Suppressor macrophage treated with lipopolysaccharide for 1 hour (primary cell): Measurements from ENCODE around the gene MYL9.
"Not testable (repeated sequence)": the region's sequence is repeated elsewhere in the genome, so short reads cannot be mapped to it uniquely, and the experiment has no call there.

ENCODE experiments used
- DNase-seq, 3 donors: peaks; one replicate each; pipeline ENCODE4 v3.0.0-alpha.2; 2020 to 2022

MYL9 gene

DNA sequence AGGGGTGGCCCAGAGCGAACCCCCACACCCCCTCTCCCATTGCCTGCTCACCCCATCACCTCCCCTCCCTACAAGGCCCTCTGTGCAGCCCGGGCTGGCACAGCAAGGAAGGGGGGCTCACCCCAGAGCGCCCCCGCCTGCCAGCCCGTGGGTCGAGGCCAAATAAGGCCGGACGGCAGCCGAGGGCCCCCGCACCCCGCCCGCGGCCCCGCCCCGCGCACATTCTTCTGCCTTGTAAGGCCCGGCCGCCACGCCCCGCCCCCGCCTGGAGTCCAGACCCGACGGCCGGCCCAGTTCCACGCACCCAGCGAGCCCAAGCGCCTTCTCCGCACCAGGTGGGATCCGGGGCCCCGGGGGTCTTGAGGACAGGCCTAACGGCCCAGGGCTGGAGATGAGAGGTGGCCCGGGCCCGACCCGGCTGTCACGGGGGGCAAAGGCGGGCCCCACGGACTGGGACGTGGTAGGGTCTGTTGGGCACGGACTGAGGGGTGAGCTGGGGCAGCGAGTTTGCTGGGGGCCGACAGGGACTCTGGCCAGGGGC, at the start of gene MYL9:
Gene MYL9 (plus strand): TSS at position 293 of the 541 bp plus-strand sequence. CDS start 3,366 bp downstream, outside the sequence.
- peak; percentile 43 to 75 (median 61) for DNase-seq

GRCh38 chr20:36491901-36492617, 49.3 kb upstream of the MYL9 start:
- DNase-seq: peak; percentile 42 to 67 (median 46)

DNA sequence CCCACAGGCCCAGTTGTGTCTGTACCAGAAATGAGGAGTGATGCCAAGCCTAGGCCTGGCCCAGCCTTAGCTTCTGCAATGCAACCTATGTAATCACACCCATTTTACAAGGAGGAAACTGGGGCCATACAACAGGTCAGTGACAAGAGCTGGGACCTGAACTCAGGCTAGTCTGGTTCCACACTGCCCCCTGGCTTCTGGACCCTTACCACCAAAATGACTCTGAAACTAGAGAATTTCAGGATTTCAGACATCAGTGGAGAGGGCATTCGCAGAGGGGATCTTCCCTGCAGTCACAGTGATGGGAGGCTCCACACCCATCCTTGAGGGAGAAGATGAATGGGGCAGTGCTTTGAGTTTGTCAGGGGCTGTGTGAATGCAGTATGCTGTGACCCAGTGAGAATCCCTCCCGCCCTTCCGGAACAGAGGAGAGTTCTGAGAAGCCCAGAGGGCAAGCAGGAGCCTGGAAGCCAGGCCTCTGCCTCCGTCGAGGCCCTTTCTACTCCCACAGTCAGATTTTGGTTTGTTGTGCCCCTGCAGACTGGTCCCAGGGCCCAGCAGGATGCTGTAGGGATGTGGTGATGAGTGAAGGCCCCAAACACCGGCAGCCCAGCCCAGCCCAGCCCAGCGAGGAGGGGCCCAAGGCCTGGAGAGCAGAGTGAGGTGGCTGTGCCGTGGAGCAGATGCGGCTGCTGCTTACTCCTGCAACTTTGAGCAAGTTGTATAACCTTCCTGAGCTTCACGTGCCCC, 48.1 kb upstream of the MYL9 start:
- DNase-seq: peak in 2 of 3 donors; percentile 24 to 27

- DNase-seq: no peak
Measured at GRCh38 chr20:36493801-36494114, 47.6 kb upstream of the MYL9 start.

GRCh38 chr20:36496707-36497669, 44.3 kb upstream of the MYL9 start:
- no peak for DNase-seq

GRCh38 chr20:36497856-36498255, 43.5 kb upstream of the MYL9 start:
- no peak for DNase-seq

- DNase-seq: no peak
Measured at GRCh38 chr20:36498386-36499179, 42.7 kb upstream of the MYL9 start.

DNA sequence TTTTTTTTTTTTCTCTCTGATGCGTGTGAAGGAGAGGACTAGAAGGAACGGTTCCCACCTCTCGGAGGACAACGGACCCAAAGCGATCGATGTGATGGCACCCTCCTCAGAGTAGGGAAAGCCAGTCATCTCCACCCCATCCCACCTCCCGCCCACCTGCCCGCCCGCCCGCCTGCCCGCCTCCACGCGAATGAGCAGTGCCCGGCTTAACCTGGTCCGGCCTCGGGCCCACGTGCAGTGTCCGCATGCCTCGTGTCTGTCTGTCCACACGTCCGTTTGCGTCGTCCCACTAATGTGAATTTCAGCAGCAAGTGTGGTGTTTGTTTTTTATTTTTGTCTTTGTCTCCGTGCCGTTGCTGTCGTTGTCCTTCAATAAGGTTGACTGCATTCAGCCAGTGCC, 42.1 kb upstream of the MYL9 start:
- DNase-seq: no peak

GRCh38 chr20:36499723-36500501, 41.4 kb upstream of the MYL9 start:
- DNase-seq: no peak

DNA sequence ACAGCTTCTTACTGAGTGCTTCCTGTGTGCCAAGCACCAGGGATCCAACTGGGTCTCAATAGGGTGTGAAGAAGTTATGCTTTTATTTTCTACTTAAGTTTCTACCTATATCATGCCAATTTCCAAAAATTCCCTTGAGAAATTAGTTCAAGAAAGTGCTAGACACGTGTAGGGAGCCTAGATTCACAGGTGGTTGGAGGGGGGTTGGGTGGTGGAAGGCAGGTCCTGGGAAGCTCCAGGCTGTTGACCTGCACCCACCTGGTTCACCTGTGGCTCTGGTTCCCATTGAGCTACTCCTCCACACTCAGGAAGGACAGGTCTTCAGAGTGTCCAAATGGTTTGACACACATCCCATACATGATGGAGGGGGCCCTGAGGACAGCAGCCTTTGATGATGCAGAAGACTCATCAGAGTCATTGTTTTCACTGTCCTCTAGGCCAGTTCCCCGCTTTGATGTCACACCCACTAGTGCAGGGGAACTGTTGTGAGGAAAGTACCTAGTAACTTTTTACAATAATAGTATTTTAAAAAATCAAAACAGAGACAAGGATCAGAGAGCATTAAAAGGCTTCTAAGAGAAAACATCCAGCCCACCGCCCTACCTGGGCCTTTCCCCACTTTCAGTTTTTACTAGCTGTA, 39.8 kb upstream of the MYL9 start:
- no peak for DNase-seq

GRCh38 chr20:36504295-36504694, 37.0 kb upstream of the MYL9 start:
- no peak for DNase-seq

- DNase-seq: no peak
Measured at GRCh38 chr20:36506253-36506652, 35.1 kb upstream of the MYL9 start.

DNA sequence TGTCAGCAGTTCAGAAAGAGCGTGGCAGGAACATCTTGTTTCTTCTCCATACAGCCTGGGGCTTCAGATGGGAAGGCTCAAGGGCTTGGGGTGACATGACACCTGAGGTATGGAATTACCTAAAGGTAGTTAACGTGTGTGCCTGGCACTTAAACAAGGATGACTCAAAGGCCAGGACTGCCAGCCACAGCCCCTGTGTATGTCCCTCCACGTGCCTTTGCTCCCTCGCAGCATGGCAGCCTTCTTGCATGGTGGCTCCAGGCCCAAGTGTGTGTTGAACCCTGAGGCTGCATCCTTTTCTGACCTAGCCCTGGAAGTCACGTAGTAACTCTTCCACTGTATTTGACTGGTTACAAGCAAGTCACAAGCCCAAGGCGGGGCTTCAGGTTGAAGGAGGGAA, 33.6 kb upstream of the MYL9 start:
- no peak for DNase-seq

DNA sequence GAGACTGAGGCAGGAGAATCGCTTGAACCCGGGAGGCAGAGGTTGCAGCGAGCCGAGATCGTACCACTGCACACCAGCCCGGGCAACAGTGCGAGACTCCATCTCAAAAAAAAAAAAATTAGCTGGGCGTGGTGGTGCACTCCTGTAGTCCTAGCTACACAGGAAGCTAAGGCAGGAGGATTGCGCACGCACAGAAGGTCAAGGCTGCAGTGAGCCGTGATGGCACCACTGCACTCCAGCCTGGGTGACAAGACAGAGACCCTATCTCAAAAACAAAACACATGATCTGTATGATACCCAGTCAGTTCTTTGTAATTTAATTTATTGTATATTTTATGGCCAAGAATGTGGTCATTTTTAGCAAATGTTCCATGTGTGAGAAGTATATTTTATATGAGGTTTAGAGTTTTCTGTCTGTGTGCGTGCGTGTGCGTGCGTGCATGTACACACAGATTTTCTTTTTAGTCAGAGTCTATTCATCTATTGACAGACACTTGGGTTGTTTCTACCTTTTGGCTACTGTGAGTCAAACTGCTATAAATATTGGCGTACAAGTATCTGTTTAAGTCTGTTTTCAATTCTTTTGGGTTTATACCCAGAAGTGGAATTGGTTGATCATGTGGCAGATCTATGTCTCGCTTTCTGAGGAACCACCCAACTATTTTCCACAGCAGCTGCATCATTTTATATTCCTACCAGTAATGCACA, 22.2 kb upstream of the MYL9 start:
- DNase-seq: no peak

GRCh38 chr20:36519944-36520343, 21.4 kb upstream of the MYL9 start:
- DNase-seq: no peak

GRCh38 chr20:36521526-36521925, 19.8 kb upstream of the MYL9 start:
- DNase-seq: no peak

- not testable (repeated sequence) for DNase-seq
Measured at GRCh38 chr20:36522412-36522811, 18.9 kb upstream of the MYL9 start.

DNA sequence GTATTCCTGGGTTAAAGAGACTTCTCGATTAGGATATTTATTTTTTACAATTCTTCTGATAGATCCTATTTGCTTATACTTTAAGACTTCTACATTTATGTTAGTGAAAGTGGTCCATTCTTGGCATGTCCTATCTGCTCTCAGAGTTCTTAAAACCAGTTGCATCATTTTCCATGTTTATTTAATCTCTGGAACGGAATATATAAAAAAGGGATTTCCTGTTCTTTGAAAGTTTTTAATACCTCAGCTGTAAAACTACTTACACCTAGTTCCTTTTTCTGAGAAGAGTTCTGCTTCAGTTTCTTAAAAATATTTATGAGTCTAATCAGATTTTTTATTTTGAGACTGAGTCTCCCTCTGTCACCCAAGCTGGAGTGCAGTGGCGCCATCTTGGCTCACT, 18.0 kb upstream of the MYL9 start:
- peak in 2 of 3 donors; percentile 16 to 22 for DNase-seq

DNA sequence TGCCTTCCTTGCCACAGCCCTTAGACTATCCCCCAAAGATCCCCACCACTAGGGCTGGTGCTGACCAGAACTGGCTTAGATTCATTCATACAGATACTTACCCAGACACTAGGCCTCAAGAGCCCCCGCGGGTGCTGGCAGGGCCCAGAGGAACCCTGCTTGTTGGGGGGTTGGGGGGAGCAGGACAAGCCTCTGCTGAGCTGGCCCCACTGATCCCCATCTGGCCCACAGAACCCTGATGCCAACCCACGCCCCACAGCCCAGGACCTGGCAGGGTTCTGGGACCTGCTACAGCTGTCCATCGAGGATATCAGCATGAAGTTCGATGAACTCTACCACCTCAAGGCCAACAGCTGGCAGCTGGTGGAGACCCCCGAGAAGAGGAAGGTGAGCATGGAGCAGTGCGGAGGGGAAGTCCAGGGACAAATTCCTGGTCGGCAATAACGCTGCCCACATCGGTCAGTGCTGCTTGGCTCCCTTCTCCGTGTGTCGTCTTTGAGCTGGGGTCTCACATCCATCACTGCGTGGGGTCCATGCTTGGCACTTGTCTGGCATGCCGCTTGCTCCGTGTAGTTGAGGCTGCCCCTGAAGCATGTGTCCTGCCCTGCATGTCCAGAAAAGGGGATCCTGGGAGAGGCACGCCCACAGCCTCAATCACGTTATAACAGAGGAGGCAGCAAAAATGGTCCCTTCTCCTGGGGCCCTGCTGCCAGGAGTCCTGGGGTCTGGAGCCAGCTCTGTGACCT, 15.5 kb upstream of the MYL9 start:
- DNase-seq: no peak
